ENCODE measurements around the gene XRCC6.

DNA sequence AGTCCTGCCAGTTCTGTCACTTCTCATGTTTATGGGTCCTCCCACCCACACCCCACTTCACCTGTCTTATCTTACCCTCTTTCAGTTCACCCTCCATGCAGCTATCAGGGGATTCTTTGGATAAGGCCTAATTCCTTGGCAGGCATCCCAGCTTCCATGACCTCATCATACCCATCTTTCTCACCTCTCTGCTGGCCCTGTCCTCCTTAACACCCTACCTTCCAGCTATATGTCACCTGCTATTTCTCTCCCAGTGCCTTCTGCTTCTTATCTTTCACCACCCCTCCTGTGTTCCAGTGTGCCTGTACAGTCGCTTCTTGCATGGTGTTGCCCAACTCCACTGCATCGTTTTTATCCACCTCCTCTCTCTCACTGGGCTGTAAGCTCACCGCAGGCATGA is 39.3 kb downstream of the XRCC6 start:
- TF ChIP-seq POLR2A (IDR thresholded peaks at IDR 0.05) = no peak
- TF ChIP-seq, protein P1, sequence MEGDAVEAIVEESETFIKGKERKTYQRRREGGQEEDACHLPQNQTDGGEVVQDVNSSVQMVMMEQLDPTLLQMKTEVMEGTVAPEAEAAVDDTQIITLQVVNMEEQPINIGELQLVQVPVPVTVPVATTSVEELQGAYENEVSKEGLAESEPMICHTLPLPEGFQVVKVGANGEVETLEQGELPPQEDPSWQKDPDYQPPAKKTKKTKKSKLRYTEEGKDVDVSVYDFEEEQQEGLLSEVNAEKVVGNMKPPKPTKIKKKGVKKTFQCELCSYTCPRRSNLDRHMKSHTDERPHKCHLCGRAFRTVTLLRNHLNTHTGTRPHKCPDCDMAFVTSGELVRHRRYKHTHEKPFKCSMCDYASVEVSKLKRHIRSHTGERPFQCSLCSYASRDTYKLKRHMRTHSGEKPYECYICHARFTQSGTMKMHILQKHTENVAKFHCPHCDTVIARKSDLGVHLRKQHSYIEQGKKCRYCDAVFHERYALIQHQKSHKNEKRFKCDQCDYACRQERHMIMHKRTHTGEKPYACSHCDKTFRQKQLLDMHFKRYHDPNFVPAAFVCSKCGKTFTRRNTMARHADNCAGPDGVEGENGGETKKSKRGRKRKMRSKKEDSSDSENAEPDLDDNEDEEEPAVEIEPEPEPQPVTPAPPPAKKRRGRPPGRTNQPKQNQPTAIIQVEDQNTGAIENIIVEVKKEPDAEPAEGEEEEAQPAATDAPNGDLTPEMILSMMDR (IDR thresholded peaks at IDR 0.05) = no peak

All from Peyer's patch (tissue), 4 donors.